K562 (cell line): ENCODE measurements around the gene DNAJC6. TPM values are rescaled to one million over a fixed set of nuclear protein-coding genes. Genes with fewer than 3 reads are reported as not detected.
A peak's percentile ranks its signal among the peaks of the same experiment; 100 is the strongest.

ENCODE experiments used
- ATAC-seq: fragments of 200-7000 bp; cut with Tn5 transposase; 3 replicates; pipeline ENCODE4 v1.9.1; 2020; ENCODE audit warnings: moderate library complexity
- BruUV-seq: library from RNA; stranded (reverse); fragments of 400-500 nt; replicated peaks from 2 replicates; lab custom pipeline; 2021; lab: Mats Ljungman, UMichigan
- CTCF ChIA-PET: fragments of 300-600 bp; formaldehyde crosslinking; extraction: SDS; loops from one replicate; lab custom pipeline; 2021; ENCODE audit warnings: low intra/inter-chr PET ratio; lab: Yijun Ruan, JAX
- POLR2A ChIA-PET: fragments of 300-600, 350-650 bp; sonication (Branson Sonifier 250); formaldehyde crosslinking; extraction: SDS; loops from one replicate; lab custom pipeline; 2021; ENCODE audit warnings: antibody characterized with exemption, inconsistent platforms; lab: Yijun Ruan, JAX
- DNase-seq, 4 experiments: peaks; one replicate each; pipeline versions ENCODE4 v3.0.0 to v3.0.0-alpha.2; 2011 to 2018; ENCODE audit warnings: low spot score in 3 of 4, mixed read lengths in 3 of 4; ENCODE audit errors: extremely low read depth in 1 of 4
- FAIRE-seq: peaks from 2 replicates; lab custom pipeline; 2011; peaks lifted over from hg19 to GRCh38; lab: Jason Lieb, UNC
- H2AFZ ChIP-seq: 2 replicates; pipeline ENCODE4 v1.6.0; 2011; ENCODE audit warnings: low read depth, low read length, control low read depth, inconsistent platforms
- H3K27ac ChIP-seq: fragments of 200-600 bp; 3 replicates; pipeline ENCODE4 v1.8.0; 2011; ENCODE audit warnings: low read depth, mild to moderate bottlenecking, control low read depth, inconsistent platforms, low read length, moderate library complexity, mixed read lengths; ENCODE audit errors: extremely low read depth
- H3K27me3 ChIP-seq, 2 experiments: fragments of 300-600 bp in 1 of 2; 2 replicates in 1 of 2; 3 replicates in 1 of 2; pipeline versions ENCODE4 v1.6.0 to v1.8.0; 2011; ENCODE audit warnings: inconsistent platforms in 2 of 2, low read length in 2 of 2, mild to moderate bottlenecking in 1 of 2, mixed read lengths in 1 of 2, moderate library complexity in 1 of 2; ENCODE audit not compliant: control insufficient read depth in 2 of 2, insufficient read depth in 2 of 2
- H3K36me3 ChIP-seq: fragments of 300-600 bp; 3 replicates; pipeline ENCODE4 v1.8.0; 2011; ENCODE audit warnings: mild to moderate bottlenecking, low read length, inconsistent platforms; ENCODE audit not compliant: control insufficient read depth, insufficient read depth
- H3K4me1 ChIP-seq, 2 experiments: fragments of 200-600 bp in 1 of 2; replicated peaks in 1 of 2; 2 replicates in 1 of 2; 3 replicates in 1 of 2; pipeline versions ENCODE4 v1.5.1 to v1.8.0; 2011; ENCODE audit warnings: inconsistent platforms in 2 of 2, low read length in 2 of 2, mild to moderate bottlenecking in 1 of 2, mixed read lengths in 1 of 2, moderate library complexity in 1 of 2; ENCODE audit not compliant: control insufficient read depth in 2 of 2, insufficient read depth in 2 of 2
- H3K4me2 ChIP-seq: 2 replicates; pipeline ENCODE4 v1.6.1; 2011; ENCODE audit warnings: low read length, control low read depth, inconsistent platforms, mixed read lengths; ENCODE audit not compliant: insufficient read depth
- H3K4me3 ChIP-seq: fragments of 200-600 bp; sonication (generic), shearing (Covaris generic); 2 replicates; pipeline ENCODE4 v1.5.1; 2016; ENCODE audit warnings: control low read depth, inconsistent platforms
- H3K79me2 ChIP-seq: fragments of 200-600 bp; 3 replicates; pipeline ENCODE4 v1.8.0; 2011; ENCODE audit warnings: low read length, inconsistent platforms; ENCODE audit not compliant: control insufficient read depth, insufficient read depth
- H3K9ac ChIP-seq, 2 experiments: 2 replicates each; pipeline versions ENCODE4 v1.6.0 to v1.6.1; 2011; ENCODE audit warnings: low read depth in 2 of 2, low read length in 2 of 2, control low read depth in 1 of 2, inconsistent platforms in 1 of 2, mild to moderate bottlenecking in 1 of 2, mixed read lengths in 1 of 2; ENCODE audit not compliant: insufficient read depth in 1 of 2
- H3K9me1 ChIP-seq: one replicate; pipeline ENCODE4 v1.6.0; 2011; ENCODE audit warnings: inconsistent platforms, mild to moderate bottlenecking, low read length, moderate library complexity; ENCODE audit not compliant: control insufficient read depth, insufficient read depth
- H3K9me3 ChIP-seq: replicated peaks from 2 replicates; pipeline ENCODE4 v1.5.1; 2011; ENCODE audit warnings: low read depth, low read length, inconsistent platforms; ENCODE audit not compliant: control insufficient read depth, insufficient read depth
- H4K20me1 ChIP-seq: replicated peaks from 2 replicates; pipeline ENCODE4 v1.6.1; 2011; ENCODE audit warnings: low read length, inconsistent platforms, mixed read lengths; ENCODE audit not compliant: control insufficient read depth, insufficient read depth
- ARID1B ChIP-seq: fragments of 450-650 bp; IDR thresholded peaks from 2 replicates; pipeline ENCODE4 v1.6.1; 2016; ENCODE audit warnings: antibody characterized with exemption, mild to moderate bottlenecking, inconsistent platforms
- FOSL1 ChIP-seq: fragments of 200-800 bp; sonication (Bioruptor generic); conservative IDR thresholded peaks from 2 replicates; pipeline ENCODE4 v1.6.1; 2016; ENCODE audit warnings: missing genetic modification characterization, missing compliant biosample characterization
- JUND ChIP-seq, 2 experiments: IDR thresholded peaks; 2 replicates in 1 of 2; 3 replicates in 1 of 2; pipeline ENCODE4 v1.6.1; 2011; ENCODE audit warnings: borderline replicate concordance in 2 of 2, low read depth in 2 of 2, low read length in 2 of 2, improper control_type of control experiment in 1 of 2, missing biosample characterization in 1 of 2, missing genetic modification characterization in 1 of 2, missing genetic modification reagents in 1 of 2
- NONO ChIP-seq, 2 experiments: fragments of 200-400 bp in 1 of 2; fragments of 450-650 bp in 1 of 2; formaldehyde crosslinking in 1 of 2; IDR thresholded peaks; 2 replicates each; pipeline ENCODE4 v1.6.1; 2017; ENCODE audit warnings: low read depth in 2 of 2, mild to moderate bottlenecking in 2 of 2, moderate library complexity in 2 of 2, low read length in 1 of 2
- NR1H2 ChIP-seq: sonication (generic); formaldehyde crosslinking; IDR thresholded peaks from 2 replicates; pipeline ENCODE4 v1.4.0; 2020; ENCODE audit warnings: mild to moderate bottlenecking, missing genetic modification reagents
- POLR2G ChIP-seq: fragments of 200-400 bp; formaldehyde crosslinking; IDR thresholded peaks from 2 replicates; pipeline ENCODE4 v1.6.1; 2017; ENCODE audit warnings: low read depth, mild to moderate bottlenecking, antibody characterized with exemption, low read length, moderate library complexity
- ZNF217 ChIP-seq: sonication (generic); formaldehyde crosslinking; IDR thresholded peaks from 2 replicates; pipeline ENCODE4 v1.8.0; 2022; ENCODE audit warnings: mild to moderate bottlenecking, missing genetic modification reagents
- WGBS: fragments of 100-300 bp; shearing (Covaris generic); methylation state at CpG from one replicate; pipeline ENCODE4 v1.1.6; 2016; ENCODE audit warnings: low coverage, mixed read lengths; ENCODE audit not compliant: insufficient coverage; ENCODE audit errors: missing lambda C conversion rate; 5-methylcytosine and 5-hydroxymethylcytosine counted together
- in situ Hi-C: fragments of 300-500 bp; cut with MboI; formaldehyde crosslinking; loops from 4 replicates; pipeline ENCODE4 v1.15.0; 2018; ENCODE audit warnings: inconsistent platforms, mixed read lengths
- intact Hi-C: fragments of 100-400 bp; cut with micrococcal nuclease; formaldehyde crosslinking; loops from 2 replicates; pipeline ENCODE4 v1.14.2; 2022
- polyA plus RNA-seq, 8 experiments: library from polyadenylated mRNA; depleted of rRNA in 4 of 8; stranded (reverse) in 5 of 8; unstranded in 3 of 8; fragments of >200 nt; fragmentation: Nextera tagmentation in 2 of 8; fragmentation: Illumina TruSeq in 1 of 8; extraction: Ambion mirVana in 2 of 8; extraction: Trizol in 1 of 8; gene quantifications; 2 replicates each; pipeline versions ENCODE4 v1.2.1 to v1.2.3, GENCODE V29; 2011 to 2014; ENCODE audit warnings: inconsistent platforms in 1 of 8, missing spikeins in 1 of 8
- total RNA-seq, 7 experiments: library from RNA; depleted of rRNA in 6 of 7; stranded (reverse); fragments of >200 nt in 6 of 7; fragmentation: Illumina TruSeq in 2 of 7; extraction: Trizol in 2 of 7; gene quantifications; 2 replicates each; pipeline versions ENCODE4 v1.2.1 to v1.2.3, GENCODE V29; 2011 to 2021; ENCODE audit warnings: low replicate concordance in 1 of 7
- TF ChIP-seq, protein P1 (sequence below), 2 experiments: fragments of 450-650 bp in 1 of 2; sonication (generic) in 1 of 2; formaldehyde crosslinking in 1 of 2; IDR thresholded peaks in 1 of 2; conservative IDR thresholded peaks in 1 of 2; 2 replicates each; pipeline versions ENCODE4 v1.6.1 to v1.8.1; 2016 to 2023; ENCODE audit warnings: mild to moderate bottlenecking in 2 of 2, moderate library complexity in 2 of 2, inconsistent platforms in 1 of 2, missing genetic modification reagents in 1 of 2

Gene DNAJC6
- total and polyA plus RNA-seq, 9 of the 15 experiments (the other 6 are each of a cell fraction or from before 2014, with no cell fraction given) = 6.7 to 78.7 (median 28.0) TPM

DNA sequence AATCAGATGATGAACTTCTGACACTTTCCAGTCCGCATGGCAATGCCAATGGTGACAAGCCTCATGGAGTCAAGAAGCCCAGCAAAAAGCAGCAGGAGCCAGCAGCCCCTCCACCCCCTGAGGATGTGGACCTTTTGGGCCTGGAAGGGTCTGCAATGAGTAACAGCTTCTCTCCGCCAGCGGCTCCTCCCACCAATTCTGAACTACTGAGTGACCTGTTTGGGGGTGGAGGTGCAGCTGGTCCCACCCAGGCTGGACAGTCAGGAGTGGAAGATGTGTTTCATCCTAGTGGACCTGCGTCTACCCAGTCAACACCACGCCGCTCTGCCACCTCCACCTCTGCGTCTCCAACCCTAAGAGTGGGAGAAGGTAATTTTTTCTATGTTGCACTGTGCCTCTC lies 83.2 kb downstream of the DNAJC6 start:
- WGBS = 97% methylated on average over 7 of the region's 7 CpGs
- ChIA-PET CTCF (no interaction called here), POLR2A (interaction anchor here (1.1 kb wide), 1 partner anchor 20 kb away, joined by 3 read pairs; no protein-coding TSS in a partner anchor)
- FAIRE-seq (no peak), ATAC-seq (no peak), DNase-seq (no peak)
- in situ Hi-C loops = no loop called here
- Histone ChIP-seq H3K27ac (no peak overlapping the region), H3K9me1 (no peaks in the 10 kb centered on the region), H3K79me2 (no peaks in the 10 kb centered on the region; the same call in 2 of the 3 replicates), H3K27me3 (no peaks in the 10 kb centered on the region), H3K9me3 (no peaks in the 10 kb centered on the region), H2AFZ (no peak overlapping the region), H3K4me3 (no peak overlapping the region), H4K20me1 (no peaks in the 10 kb centered on the region), H3K4me1 (no peaks in the 10 kb centered on the region), H3K9ac (no peak overlapping the region), H3K36me3 (peaks cover 98% of the 10 kb centered on the region), H3K4me2 (no peak overlapping the region)
- no TSS peak for BruUV-seq
- intact Hi-C loops = no loop called here
- TF ChIP-seq NONO (IDR thresholded peaks at IDR 0.05; ENCODE audit: low read depth in 2 of 2, low read length in 1 of 2) (no peak), ZNF217 (CRISPR knock-in tag) (no peak), POLR2G (0 out of 2 replicates have a peak, but pooled peaks have one; percentile 17)

DNA sequence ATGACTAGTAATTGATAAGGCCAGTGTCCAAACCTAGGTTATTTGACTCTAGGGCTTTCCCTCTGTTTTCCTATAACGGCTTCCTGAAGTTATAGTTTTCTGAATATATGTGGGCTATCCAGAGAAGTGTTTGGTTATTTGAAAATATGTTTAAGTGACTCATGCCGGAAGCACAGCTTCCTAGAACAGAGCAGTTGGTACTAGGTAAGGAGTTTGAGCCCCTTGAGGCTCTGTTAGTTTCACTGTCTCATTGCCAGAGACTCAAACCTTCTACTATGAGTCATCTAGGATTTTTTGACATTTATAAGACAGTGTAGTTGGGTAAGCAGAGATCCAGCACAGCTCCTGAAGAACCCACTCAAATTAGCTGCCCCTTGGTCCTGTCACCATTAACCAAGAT lies 84.0 kb downstream of the DNAJC6 start:
- Histone ChIP-seq H3K9me3 (no peaks in the 10 kb centered on the region), H3K9me1 (no peaks in the 10 kb centered on the region), H3K4me1 (no peaks in the 10 kb centered on the region), H3K27me3 (no peaks in the 10 kb centered on the region), H3K9ac (no peak overlapping the region), H3K4me3 (no peak overlapping the region), H3K27ac (peak overlapping the region; percentile 25; the same call in 2 of the 3 replicates), H3K4me2 (no peak overlapping the region), H3K36me3 (peaks cover 98% of the 10 kb centered on the region), H2AFZ (no peak overlapping the region), H3K79me2 (no peaks in the 10 kb centered on the region; the same call in 2 of the 3 replicates), H4K20me1 (no peaks in the 10 kb centered on the region)
- no peak for TF ChIP-seq NR1H2
- peak; percentile 56; the same call in 1 of the 2 replicates for TF ChIP-seq JUND (IDR thresholded peaks at IDR 0.05; ENCODE audit: borderline replicate concordance, low read depth, low read length)
- TF ChIP-seq JUND (tag; IDR thresholded peaks at IDR 0.05; ENCODE audit: borderline replicate concordance, low read depth, low read length) = no peak
- TF ChIP-seq, protein P1, sequence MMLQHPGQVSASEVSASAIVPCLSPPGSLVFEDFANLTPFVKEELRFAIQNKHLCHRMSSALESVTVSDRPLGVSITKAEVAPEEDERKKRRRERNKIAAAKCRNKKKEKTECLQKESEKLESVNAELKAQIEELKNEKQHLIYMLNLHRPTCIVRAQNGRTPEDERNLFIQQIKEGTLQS (IDR thresholded peaks at IDR 0.05) = peak; percentile 52
- TF ChIP-seq, protein P1 (CRISPR knock-in tag; conservative IDR thresholded peaks at IDR 0.05) = no peak
- TF ChIP-seq FOSL1 = peak; percentile 76
- TF ChIP-seq ARID1B = 0 out of 2 replicates have a peak, but pooled peaks have one; percentile 8
- ChIA-PET POLR2A (interaction anchor here (0.5 to 3.9 kb wide), 3 partner anchors 19 to 41 kb away, joined by 3 to 10 read pairs (median 3); no protein-coding TSS in a partner anchor), CTCF (no interaction called here)
- DNase-seq = peak in 2 of 4 experiments; percentile 13 to 29
- intact Hi-C loops = no loop called here
- BruUV-seq = no TSS peak
- in situ Hi-C loops = no loop called here
- no peak for FAIRE-seq
- peak; percentile 29; the same call in 1 of the 3 replicates for ATAC-seq
- WGBS = 83% methylated on average over 2 of the region's 2 CpGs
